Kidney (tissue), 14 donors: ENCODE results near the gene SPI1. TPM values are rescaled to one million over a fixed set of nuclear protein-coding genes. Genes with fewer than 3 reads are reported as not detected.

Experiments
- DNase-seq, 5 donors: peaks; one replicate each; pipeline ENCODE4 v3.0.0-alpha.2; 2013 to 2020
- FAIRE-seq: peaks from 2 replicates; lab custom pipeline; 2012; peaks lifted over from hg19 to GRCh38; lab: Jason Lieb, UNC
- H3K27ac ChIP-seq, 2 donors: one replicate each; pipeline ENCODE4 v1.7.0; 2013; ENCODE audit warnings: low read depth in 2 of 2, low read length in 2 of 2, inconsistent platforms in 1 of 2
- H3K27me3 ChIP-seq: one replicate; pipeline ENCODE4 v1.7.1; 2013; ENCODE audit warnings: low read length, inconsistent platforms; ENCODE audit not compliant: control insufficient read depth, insufficient read depth
- H3K36me3 ChIP-seq, 3 donors: one replicate each; pipeline versions ENCODE4 v1.7.0 to v1.7.1; 2013; ENCODE audit warnings: low read length in 3 of 3, control low read depth in 1 of 3, inconsistent platforms in 1 of 3; ENCODE audit not compliant: insufficient read depth in 3 of 3, control insufficient read depth in 2 of 3
- H3K4me1 ChIP-seq, 3 donors: one replicate each; pipeline versions ENCODE4 v1.7.0 to v1.7.1; 2013; ENCODE audit warnings: low read length in 3 of 3, inconsistent platforms in 1 of 3, low read depth in 1 of 3; ENCODE audit not compliant: control insufficient read depth in 2 of 3, insufficient read depth in 2 of 3
- H3K4me3 ChIP-seq, 3 donors: one replicate each; pipeline versions ENCODE4 v1.7.0 to v1.8.1; 2013; ENCODE audit warnings: low read length in 3 of 3, control low read depth in 1 of 3, inconsistent platforms in 1 of 3
- H3K9ac ChIP-seq, 3 donors: one replicate each; pipeline versions ENCODE4 v1.7.0 to v1.7.1; 2013; ENCODE audit warnings: low read length in 3 of 3, control low read depth in 1 of 3, inconsistent platforms in 1 of 3
- H3K9me3 ChIP-seq, 3 donors: one replicate each; pipeline versions ENCODE4 v1.7.0 to v1.7.1; 2013; ENCODE audit warnings: low read length in 3 of 3, control low read depth in 1 of 3, inconsistent platforms in 1 of 3; ENCODE audit not compliant: control insufficient read depth in 2 of 3, insufficient read depth in 1 of 3
- intact Hi-C: fragments of 100-400 bp; cut with DNase I; formaldehyde crosslinking; loops from one replicate; pipeline ENCODE4 v1.11.1; 2022
- polyA plus RNA-seq: library from polyadenylated mRNA; stranded (reverse); fragments of 350-450 nt; fragmentation: Illumina TruSeq; extraction: RNeasy Lipid Tissue Mini Kit (QIAGEN cat#74804); gene quantifications from one replicate; pipeline ENCODE4 v1.2.3, GENCODE V29; 2014; ENCODE audit warnings: low read depth, low replicate concordance; ENCODE audit not compliant: insufficient read depth
- total RNA-seq: library from RNA; stranded (reverse); fragmentation: NEBNext Ultra II Directional; extraction: Animal tissue kit (Norgen Biotek cat#: 25700); gene quantifications from one replicate; pipeline ENCODE4 v1.2.1, GENCODE V29; 2021
- TF ChIP-seq, protein P1 (sequence below): IDR thresholded peaks from 3 replicates; pipeline ENCODE4 v1.5.1; 2012; ENCODE audit warnings: mild to moderate bottlenecking, moderate library complexity, borderline replicate concordance; ENCODE audit not compliant: insufficient read depth; ENCODE audit errors: extremely low read depth
- donor health status: control.
- donor health status: control.
- donor health status: control.
- donor health status: control.
- donor health status: control.
- donor health status: DM: yes; HTN: yes; CAD: no.
- donor health status: Normal renal cell carcinoma (clear cell type).

Gene SPI1
- total and polyA plus RNA-seq, 2 donors from 2014 or later, result 7.3 to 39.8 TPM

DNA sequence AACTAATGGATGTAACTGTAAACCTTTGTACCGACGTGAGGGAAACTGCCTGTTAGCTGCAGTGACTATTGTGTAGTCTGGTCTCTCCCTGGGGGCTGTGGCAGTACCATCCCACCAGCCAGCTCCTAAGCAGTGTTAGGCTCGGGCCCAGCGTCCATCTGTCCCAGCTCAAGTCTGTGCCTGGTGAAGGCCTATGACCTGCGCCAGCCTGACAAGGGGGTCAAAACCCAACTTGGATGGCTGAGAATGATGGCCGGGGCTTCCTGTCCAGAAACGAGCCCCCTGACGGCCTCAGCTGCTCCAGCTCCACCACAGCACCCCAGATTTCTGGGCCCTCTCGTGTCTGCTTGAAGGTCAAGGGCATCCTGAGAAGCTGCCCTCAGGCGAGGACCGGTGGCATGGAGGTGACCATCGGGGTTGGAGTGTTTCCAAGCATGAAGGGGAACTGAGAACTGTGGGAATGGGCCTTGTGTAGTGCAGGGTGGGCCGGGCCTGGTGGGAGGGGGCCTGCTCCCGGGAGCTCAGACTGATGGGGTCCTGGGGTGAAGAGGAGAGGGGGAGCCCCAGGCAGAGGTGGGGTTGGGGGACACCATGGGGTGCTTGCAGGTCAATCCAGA, 14.3 kb upstream of the SPI1 start:
- DNase-seq, result peak in 1 of 5 donors; percentile 74

GRCh38 chr11:47391711-47392432, 13.5 kb upstream of the SPI1 start:
- TF ChIP-seq, protein P1, sequence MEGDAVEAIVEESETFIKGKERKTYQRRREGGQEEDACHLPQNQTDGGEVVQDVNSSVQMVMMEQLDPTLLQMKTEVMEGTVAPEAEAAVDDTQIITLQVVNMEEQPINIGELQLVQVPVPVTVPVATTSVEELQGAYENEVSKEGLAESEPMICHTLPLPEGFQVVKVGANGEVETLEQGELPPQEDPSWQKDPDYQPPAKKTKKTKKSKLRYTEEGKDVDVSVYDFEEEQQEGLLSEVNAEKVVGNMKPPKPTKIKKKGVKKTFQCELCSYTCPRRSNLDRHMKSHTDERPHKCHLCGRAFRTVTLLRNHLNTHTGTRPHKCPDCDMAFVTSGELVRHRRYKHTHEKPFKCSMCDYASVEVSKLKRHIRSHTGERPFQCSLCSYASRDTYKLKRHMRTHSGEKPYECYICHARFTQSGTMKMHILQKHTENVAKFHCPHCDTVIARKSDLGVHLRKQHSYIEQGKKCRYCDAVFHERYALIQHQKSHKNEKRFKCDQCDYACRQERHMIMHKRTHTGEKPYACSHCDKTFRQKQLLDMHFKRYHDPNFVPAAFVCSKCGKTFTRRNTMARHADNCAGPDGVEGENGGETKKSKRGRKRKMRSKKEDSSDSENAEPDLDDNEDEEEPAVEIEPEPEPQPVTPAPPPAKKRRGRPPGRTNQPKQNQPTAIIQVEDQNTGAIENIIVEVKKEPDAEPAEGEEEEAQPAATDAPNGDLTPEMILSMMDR, result no peak
- Histone ChIP-seq H3K4me3 (no peak overlapping the region), H3K4me1 (peaks cover 0 to 3% (median 0%) of the 10 kb centered on the region in 3 donors), H3K27me3 (no peaks in the 10 kb centered on the region), H3K9ac (no peak overlapping the region), H3K9me3 (no peaks in the 10 kb centered on the region), H3K27ac (peak overlapping the region in 1 of 2 donors; percentile 11), H3K36me3 (no peaks in the 10 kb centered on the region)
- FAIRE-seq (no peak), DNase-seq (peak in 1 of 5 donors; percentile 75)
- intact Hi-C loops, result no loop called here

More for the DNA sequence above, 14.3 kb upstream of the SPI1 start:
- H3K36me3 ChIP-seq, result no peaks in the 10 kb centered on the region
- H3K9me3 ChIP-seq, result no peaks in the 10 kb centered on the region
- TF ChIP-seq, protein P1, result no peak
- H3K4me3 ChIP-seq, result no peak overlapping the region
- peaks cover 0 to 3% (median 0%) of the 10 kb centered on the region in 3 donors for H3K4me1 ChIP-seq
- no peaks in the 10 kb centered on the region for H3K27me3 ChIP-seq
- no peak overlapping the region for H3K27ac ChIP-seq
- H3K9ac ChIP-seq, result no peak overlapping the region
- FAIRE-seq, result no peak
- intact Hi-C loops, result no loop called here

DNA sequence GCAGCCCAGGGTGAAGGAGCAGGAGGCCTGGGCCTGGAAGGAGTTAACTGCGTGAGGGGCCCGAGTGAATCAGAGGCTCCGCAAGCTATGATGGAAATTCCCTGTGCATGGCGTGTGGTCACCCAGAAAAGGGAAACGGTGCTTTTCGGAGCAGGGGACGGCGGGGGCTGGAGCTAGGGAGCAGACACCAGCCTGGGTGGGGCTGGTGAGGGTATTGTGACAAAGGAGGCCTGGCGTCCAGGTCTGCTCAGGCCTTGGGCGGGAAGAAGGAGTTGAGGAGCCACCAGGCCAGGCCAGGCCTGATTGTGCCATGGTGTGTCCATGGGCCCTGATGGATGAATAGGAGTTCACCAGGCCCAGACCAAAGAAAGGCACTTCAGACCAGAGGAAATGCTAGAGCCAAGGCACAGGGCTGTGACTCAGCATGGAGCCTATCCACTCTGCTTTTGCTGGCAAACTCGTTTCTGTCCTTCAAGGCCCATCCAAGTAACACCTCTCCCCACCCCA, 12.8 kb upstream of the SPI1 start:
- Histone ChIP-seq H3K4me1 (peaks cover 0 to 3% (median 0%) of the 10 kb centered on the region in 3 donors), H3K27ac (peak overlapping the region in 1 of 2 donors; percentile 11), H3K27me3 (no peaks in the 10 kb centered on the region), H3K36me3 (no peaks in the 10 kb centered on the region), H3K9me3 (no peaks in the 10 kb centered on the region), H3K4me3 (no peak overlapping the region), H3K9ac (no peak overlapping the region)
- TF ChIP-seq, protein P1, result no peak
- DNase-seq (peak in 2 of 5 donors; percentile 14 to 74), FAIRE-seq (no peak)
- intact Hi-C loops, result no loop called here
